Subcutaneous adipose tissue (tissue), 4 donors: ENCODE results near the gene CHST14. TPM values are rescaled to one million over a fixed set of nuclear protein-coding genes. Genes with fewer than 3 reads are reported as not detected.

Source experiments
- total RNA-seq, 4 donors: library from RNA; depleted of rRNA; stranded (reverse); fragments of >200 nt; gene quantifications; one replicate each; pipeline ENCODE4 v1.1.0, GENCODE V29; 2016
- TF ChIP-seq, protein P1 (sequence below): fragments of 450-650 bp; IDR thresholded peaks from one replicate; pipeline ENCODE4 v1.5.1; 2016; ENCODE audit warnings: low read depth, mild to moderate bottlenecking, control low read depth, antibody characterized with exemption, moderate library complexity

Gene CHST14
- total RNA-seq, 4 donors from 2014 or later: 9.0 to 9.8 (median 9.7) TPM

DNA sequence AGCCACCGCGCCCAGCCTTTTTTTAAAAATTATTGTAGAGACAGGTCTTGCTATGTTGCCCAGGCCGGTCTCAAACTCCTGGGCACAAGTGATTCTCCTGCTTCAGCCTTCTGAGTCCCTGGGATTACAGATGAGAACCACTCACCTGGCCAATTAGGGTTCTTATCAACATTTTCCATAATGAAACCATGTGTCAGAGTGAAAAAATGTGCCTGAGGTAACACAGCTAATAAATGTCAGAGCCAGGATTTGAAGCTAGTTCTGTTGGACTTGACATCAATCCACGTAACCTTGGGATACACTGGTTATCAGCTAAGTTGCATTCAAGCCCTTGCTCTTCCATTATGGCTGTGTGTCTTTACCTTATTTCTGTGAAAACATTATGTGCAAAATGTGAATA lies 29.1 kb downstream of the CHST14 start:
- TF ChIP-seq, protein P1, sequence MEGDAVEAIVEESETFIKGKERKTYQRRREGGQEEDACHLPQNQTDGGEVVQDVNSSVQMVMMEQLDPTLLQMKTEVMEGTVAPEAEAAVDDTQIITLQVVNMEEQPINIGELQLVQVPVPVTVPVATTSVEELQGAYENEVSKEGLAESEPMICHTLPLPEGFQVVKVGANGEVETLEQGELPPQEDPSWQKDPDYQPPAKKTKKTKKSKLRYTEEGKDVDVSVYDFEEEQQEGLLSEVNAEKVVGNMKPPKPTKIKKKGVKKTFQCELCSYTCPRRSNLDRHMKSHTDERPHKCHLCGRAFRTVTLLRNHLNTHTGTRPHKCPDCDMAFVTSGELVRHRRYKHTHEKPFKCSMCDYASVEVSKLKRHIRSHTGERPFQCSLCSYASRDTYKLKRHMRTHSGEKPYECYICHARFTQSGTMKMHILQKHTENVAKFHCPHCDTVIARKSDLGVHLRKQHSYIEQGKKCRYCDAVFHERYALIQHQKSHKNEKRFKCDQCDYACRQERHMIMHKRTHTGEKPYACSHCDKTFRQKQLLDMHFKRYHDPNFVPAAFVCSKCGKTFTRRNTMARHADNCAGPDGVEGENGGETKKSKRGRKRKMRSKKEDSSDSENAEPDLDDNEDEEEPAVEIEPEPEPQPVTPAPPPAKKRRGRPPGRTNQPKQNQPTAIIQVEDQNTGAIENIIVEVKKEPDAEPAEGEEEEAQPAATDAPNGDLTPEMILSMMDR: no peak

DNA sequence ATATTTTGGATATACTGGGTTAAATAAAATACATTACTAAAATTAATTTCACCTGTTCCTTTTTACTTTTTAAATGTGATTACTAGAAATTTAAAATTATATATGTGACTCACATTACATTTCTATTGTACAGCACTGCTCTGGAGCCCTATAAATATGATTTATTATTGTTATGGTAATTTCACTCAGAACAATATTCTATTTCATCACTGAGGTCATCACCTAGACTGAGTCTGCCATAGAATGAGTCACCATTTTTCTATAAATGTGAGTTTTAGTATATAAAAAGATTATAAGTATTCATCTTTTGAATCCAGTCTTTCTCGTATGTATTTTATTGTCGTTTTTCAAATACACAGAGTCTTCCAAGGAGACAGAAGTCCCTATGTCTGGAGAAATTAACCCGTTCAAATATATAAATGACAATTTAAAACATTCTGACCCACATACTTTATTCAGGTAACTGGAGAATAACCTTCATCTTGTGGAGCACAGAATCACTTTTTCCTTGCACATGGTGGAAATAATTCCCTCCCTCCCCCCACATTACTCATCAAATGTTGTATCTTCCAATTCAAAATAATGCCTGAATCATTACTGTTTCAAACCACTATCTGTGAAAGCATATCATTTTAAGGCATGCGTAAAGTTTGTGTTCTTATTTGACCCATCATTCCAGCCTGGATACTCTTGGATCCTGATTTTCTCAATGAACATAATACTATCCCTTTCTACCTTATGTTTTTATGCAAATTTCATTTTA lies 30.0 kb downstream of the CHST14 start:
- TF ChIP-seq, protein P1: no peak

DNA sequence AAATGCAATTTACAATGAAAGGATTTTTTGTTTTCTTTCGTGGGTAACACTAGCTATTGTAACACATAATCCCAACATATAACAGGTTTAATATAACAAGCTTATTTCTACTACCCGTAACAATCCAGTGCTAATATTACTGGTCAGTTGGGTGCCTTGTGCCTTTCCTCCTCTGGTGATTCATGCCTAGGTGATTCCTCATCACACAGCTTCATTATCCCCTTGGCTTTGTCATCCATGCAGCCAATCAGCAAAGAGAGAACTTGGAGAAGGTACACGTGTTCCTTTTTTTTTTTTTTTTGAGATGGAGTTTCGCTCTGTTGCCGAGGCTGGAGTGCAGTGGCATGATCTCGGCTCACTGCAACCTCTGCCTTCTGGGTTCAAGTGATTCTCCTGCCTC lies 30.7 kb downstream of the CHST14 start:
- TF ChIP-seq, protein P1: no peak

DNA sequence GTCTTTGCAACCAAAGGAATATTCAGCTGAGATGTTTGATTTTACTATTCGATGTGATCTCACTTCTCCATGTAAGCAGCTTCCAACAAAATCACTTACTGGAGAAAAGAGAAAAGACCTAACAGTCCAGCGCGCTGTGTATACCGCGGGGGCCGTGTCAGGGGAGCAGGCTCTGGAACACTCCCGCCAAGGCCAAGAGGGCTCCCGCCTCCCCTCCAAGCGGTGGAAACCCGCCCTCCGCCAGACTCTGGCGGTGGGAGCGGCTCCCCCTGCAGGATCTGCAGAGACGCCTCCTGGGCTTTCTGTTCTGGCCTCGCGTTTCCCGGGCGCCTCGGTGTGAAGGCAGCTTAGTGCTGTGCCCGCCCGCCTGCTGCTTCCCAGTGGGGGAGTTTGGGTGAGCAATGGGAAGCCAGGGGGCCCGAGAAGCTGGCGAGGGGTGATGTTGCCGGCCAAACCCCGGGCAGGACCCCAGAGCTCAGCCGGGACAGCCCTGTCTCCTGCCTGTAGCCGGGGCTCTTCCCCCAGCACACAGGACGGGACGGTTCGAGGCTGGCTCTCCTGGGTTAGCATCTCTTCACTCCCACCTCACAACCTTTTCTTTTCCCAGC lies 36.3 kb downstream of the CHST14 start:
- TF ChIP-seq, protein P1: no peak

DNA sequence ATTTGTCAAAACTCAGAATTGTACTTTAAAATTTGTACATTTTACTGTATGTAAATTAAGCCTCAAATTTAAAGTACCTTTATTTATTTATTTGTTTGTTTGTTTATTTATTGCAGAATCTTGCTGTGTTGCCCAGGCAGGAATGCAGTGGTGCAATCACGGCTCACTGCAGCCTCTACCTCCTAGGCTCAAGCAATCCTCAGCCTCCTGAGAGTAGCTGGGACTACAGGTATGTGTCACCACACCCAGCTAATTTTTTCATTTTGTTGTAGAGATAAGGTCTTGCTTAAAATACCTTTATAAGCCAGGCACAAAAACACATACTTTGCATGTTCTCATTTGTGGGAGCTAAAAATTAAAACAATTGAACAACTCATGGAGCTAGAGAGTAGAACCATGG lies 37.4 kb downstream of the CHST14 start:
- TF ChIP-seq, protein P1: no peak

DNA sequence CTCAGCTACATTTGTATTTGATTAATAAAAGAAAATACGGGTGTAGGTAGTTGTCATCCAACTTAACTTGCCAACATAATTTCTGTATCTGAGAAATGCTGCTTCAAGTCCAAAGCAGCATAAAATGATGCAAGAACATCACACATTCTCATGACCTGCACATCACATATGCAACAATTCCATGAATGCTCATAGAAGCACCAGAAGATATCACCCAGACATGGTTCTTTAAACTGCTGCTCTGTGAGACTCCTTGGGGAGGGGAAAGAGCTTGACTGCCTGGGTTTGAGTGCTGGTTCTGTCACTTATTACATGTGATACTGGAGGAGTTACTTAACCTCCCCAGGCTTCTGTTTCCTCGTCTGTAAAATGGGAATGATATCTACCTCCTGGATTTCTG lies 39.4 kb downstream of the CHST14 start:
- TF ChIP-seq, protein P1: no peak

DNA sequence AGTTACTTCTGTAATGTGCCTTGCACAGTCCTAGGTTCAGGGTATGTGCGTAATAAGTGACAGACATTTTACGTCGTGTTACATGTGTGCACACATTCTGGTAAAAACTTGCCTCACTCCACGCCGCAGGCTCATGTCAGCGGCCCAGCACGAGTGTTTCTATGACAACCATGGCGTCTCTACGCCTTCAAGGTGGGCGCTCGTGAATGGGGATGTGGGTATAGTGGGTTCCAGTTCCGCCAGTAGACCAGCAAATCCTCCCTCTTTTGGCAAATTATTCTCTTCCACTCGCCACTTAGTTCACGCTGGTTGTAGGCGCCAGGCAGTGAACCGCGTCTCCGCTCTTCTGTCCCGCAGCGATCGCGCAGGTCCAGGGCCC lies 40.3 kb downstream of the CHST14 start:
- TF ChIP-seq, protein P1: no peak
